Activated CD4-positive, alpha-beta T cell treated with anti-CD3 and anti-CD28 coated beads for 36 hours (primary cell): ENCODE measurements around the gene MFSD6L. TPM values are rescaled to one million over a fixed set of nuclear protein-coding genes. Genes with fewer than 3 reads are reported as not detected.
"Not testable (repeated sequence)": the region's sequence is repeated elsewhere in the genome, so short reads cannot be mapped to it uniquely, and the experiment has no call there.

Source experiments
- ATAC-seq: fragments of 200-7000 bp; cut with Tn5 transposase; one replicate; pipeline ENCODE4 v1.10.0; 2021; ENCODE audit warnings: mild to moderate bottlenecking, moderate library complexity
- CTCF ChIA-PET: fragments of 350-600 bp; sonication (Branson Sonifier 250); formaldehyde crosslinking; loops from one replicate; lab custom pipeline; 2021; ENCODE audit warnings: antibody characterized with exemption; lab: Charles Lee
- POLR2A ChIA-PET: fragments of 350-600 bp; sonication (Branson Sonifier 250); formaldehyde crosslinking; loops from one replicate; lab custom pipeline; 2021; ENCODE audit warnings: antibody characterized with exemption, inconsistent platforms; lab: Charles Lee
- DNase-seq: peaks from one replicate; pipeline ENCODE4 v3.0.0-alpha.2; 2020
- H3K27ac Mint-ChIP-seq: one replicate; pipeline ENCODE4 v1.8.0; 2021; ENCODE audit warnings: mixed read lengths
- H3K27me3 Mint-ChIP-seq: one replicate; pipeline ENCODE4 v1.8.0; 2021; ENCODE audit warnings: mixed read lengths
- H3K36me3 Mint-ChIP-seq: one replicate; pipeline ENCODE4 v1.8.0; 2021; ENCODE audit warnings: low read depth, mixed read lengths
- H3K4me1 Mint-ChIP-seq: one replicate; pipeline ENCODE4 v1.8.0; 2021; ENCODE audit warnings: mixed read lengths
- H3K4me3 Mint-ChIP-seq: one replicate; pipeline ENCODE4 v1.8.0; 2021; ENCODE audit warnings: mild to moderate bottlenecking, moderate library complexity, mixed read lengths
- H3K9me3 Mint-ChIP-seq: one replicate; pipeline ENCODE4 v1.8.0; 2021; ENCODE audit warnings: low read depth, mixed read lengths
- intact Hi-C, 2 experiments: fragments of 100-400 bp; cut with DNase I in 1 of 2; cut with micrococcal nuclease in 1 of 2; formaldehyde crosslinking; loops; one replicate each; pipeline versions ENCODE4 v1.14.2 to v1.15.1; 2022 to 2024; cut with DNase I, micrococcal nuclease
- total RNA-seq, 2 experiments: library from RNA; stranded (reverse); gene quantifications; one replicate each; pipeline ENCODE4 v1.2.3, GENCODE V29; 2021

MFSD6L gene
- total RNA-seq, 2 experiments from 2014 or later = 0.07 TPM

DNA sequence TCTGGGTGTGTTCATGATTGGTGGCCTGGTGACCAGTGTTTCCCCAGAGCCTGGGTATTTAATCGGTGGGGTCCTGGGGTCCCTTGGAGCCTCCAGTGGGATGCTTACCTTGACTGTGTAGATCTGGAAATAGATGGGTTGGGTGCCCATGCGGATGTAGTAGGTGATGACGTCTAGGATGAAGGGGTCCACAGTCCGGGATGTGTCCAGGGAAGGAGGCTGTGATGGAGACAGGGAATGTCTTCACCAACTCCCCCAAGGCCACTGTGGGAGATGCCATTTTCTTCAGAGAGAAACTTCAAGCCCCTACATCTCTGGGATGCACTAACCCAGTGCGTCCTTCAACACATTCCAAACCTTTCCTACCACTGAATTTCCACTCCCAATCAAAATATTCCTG lies 24.1 kb upstream of the MFSD6L start:
- ATAC-seq (no peak), DNase-seq (no peak)
- Mint-ChIP-seq H3K36me3 (no peaks in the 10 kb centered on the region), H3K27me3 (no peaks in the 10 kb centered on the region), H3K27ac (no peak overlapping the region), H3K9me3 (peaks cover 7% of the 10 kb centered on the region), H3K4me3 (no peak overlapping the region), H3K4me1 (no peaks in the 10 kb centered on the region)
- ChIA-PET CTCF (interaction anchor here (0.6 kb wide), 1 partner anchor 58 kb away, joined by 3 read pairs; no protein-coding TSS in a partner anchor), POLR2A (no interaction called here)
- intact Hi-C loops = no loop called here

GRCh38 chr17:8822401-8823035 lies 23.4 kb upstream of the MFSD6L start:
- no peaks in the 10 kb centered on the region for H3K36me3 Mint-ChIP-seq
- DNase-seq (no peak), ATAC-seq (no peak)
- H3K4me1 Mint-ChIP-seq = no peaks in the 10 kb centered on the region
- POLR2A ChIA-PET = no interaction called here
- H3K27ac Mint-ChIP-seq = no peak overlapping the region
- peaks cover 7% of the 10 kb centered on the region for H3K9me3 Mint-ChIP-seq
- H3K27me3 Mint-ChIP-seq = no peaks in the 10 kb centered on the region
- H3K4me3 Mint-ChIP-seq = no peak overlapping the region
- intact Hi-C loops = no loop called here
- CTCF ChIA-PET = no interaction called here

GRCh38 chr17:8821446-8822105 lies 22.4 kb upstream of the MFSD6L start:
- CTCF ChIA-PET = interaction anchor here (1.1 kb wide), 1 partner anchor 26 kb away, joined by 4 read pairs; no protein-coding TSS in a partner anchor
- no peak overlapping the region for H3K4me3 Mint-ChIP-seq

GRCh38 chr17:8820311-8821010 lies 21.3 kb upstream of the MFSD6L start:
- no peak overlapping the region for H3K4me3 Mint-ChIP-seq
- intact Hi-C loops = no loop called here
- ChIA-PET CTCF (interaction anchor here (0.6 to 1.1 kb wide), 2 partner anchors 27 to 803 kb away, joined by 3 to 4 read pairs; no protein-coding TSS in a partner anchor), POLR2A (no interaction called here)
- H3K36me3 Mint-ChIP-seq = no peaks in the 10 kb centered on the region
- ATAC-seq (no peak), DNase-seq (no peak)
- no peaks in the 10 kb centered on the region for H3K4me1 Mint-ChIP-seq
- peaks cover 7% of the 10 kb centered on the region for H3K9me3 Mint-ChIP-seq
- no peak overlapping the region for H3K27ac Mint-ChIP-seq
- H3K27me3 Mint-ChIP-seq = no peaks in the 10 kb centered on the region

More at GRCh38 chr17:8821446-8822105, 22.4 kb upstream of the MFSD6L start:
- no peak for ATAC-seq
- intact Hi-C loops = no loop called here
- DNase-seq = no peak
- peaks cover 7% of the 10 kb centered on the region for H3K9me3 Mint-ChIP-seq
- no peak overlapping the region for H3K27ac Mint-ChIP-seq
- no peaks in the 10 kb centered on the region for H3K36me3 Mint-ChIP-seq
- POLR2A ChIA-PET = no interaction called here
- H3K4me1 Mint-ChIP-seq = no peaks in the 10 kb centered on the region
- no peaks in the 10 kb centered on the region for H3K27me3 Mint-ChIP-seq

- Mint-ChIP-seq H3K27me3 (peaks cover 2% of the 10 kb centered on the region), H3K9me3 (no peaks in the 10 kb centered on the region), H3K4me1 (no peaks in the 10 kb centered on the region), H3K4me3 (no peak overlapping the region), H3K36me3 (no peaks in the 10 kb centered on the region), H3K27ac (no peak overlapping the region)
- intact Hi-C loops = no loop called here
- ChIA-PET POLR2A (no interaction called here), CTCF (interaction anchor here (0.8 kb wide), 1 partner anchor 33 kb away, joined by 3 read pairs; no protein-coding TSS in a partner anchor)
- ATAC-seq = no peak
- no peak for DNase-seq
Measured at GRCh38 chr17:8818654-8819330, 19.6 kb upstream of the MFSD6L start.

GRCh38 chr17:8818047-8818446 lies 18.9 kb upstream of the MFSD6L start:
- no peak for DNase-seq
- Mint-ChIP-seq H3K27me3 (peaks cover 4% of the 10 kb centered on the region), H3K9me3 (no peaks in the 10 kb centered on the region), H3K36me3 (no peaks in the 10 kb centered on the region), H3K4me3 (no peak overlapping the region), H3K4me1 (no peaks in the 10 kb centered on the region), H3K27ac (no peak overlapping the region)
- ATAC-seq = no peak
- intact Hi-C loops = no loop called here
- ChIA-PET POLR2A (no interaction called here), CTCF (no interaction called here)

GRCh38 chr17:8806926-8807550 lies 7.9 kb upstream of the MFSD6L start:
- no peaks in the 10 kb centered on the region for H3K4me1 Mint-ChIP-seq
- ATAC-seq (peak; percentile 55), DNase-seq (no peak)
- CTCF ChIA-PET = interaction anchor here (1.1 to 2.3 kb wide), 4 partner anchors 8 to 88 kb away, joined by 3 to 5 read pairs (median 4); no protein-coding TSS in a partner anchor
- H3K27me3 Mint-ChIP-seq = no peaks in the 10 kb centered on the region
- POLR2A ChIA-PET = no interaction called here
- intact Hi-C loops = no loop called here
- peaks cover 30% of the 10 kb centered on the region for H3K9me3 Mint-ChIP-seq
- no peak overlapping the region for H3K27ac Mint-ChIP-seq
- no peak overlapping the region for H3K4me3 Mint-ChIP-seq
- peaks cover 25% of the 10 kb centered on the region for H3K36me3 Mint-ChIP-seq

- Mint-ChIP-seq H3K4me1 (no peaks in the 10 kb centered on the region), H3K36me3 (peaks cover 18% of the 10 kb centered on the region), H3K27me3 (no peaks in the 10 kb centered on the region), H3K4me3 (no peak overlapping the region), H3K27ac (no peak overlapping the region), H3K9me3 (peaks cover 24% of the 10 kb centered on the region)
- no peak for DNase-seq
- ChIA-PET CTCF (interaction anchor here (0.7 to 1.2 kb wide), 4 partner anchors 9 to 89 kb away, joined by 3 to 4 read pairs (median 4); no protein-coding TSS in a partner anchor), POLR2A (no interaction called here)
- no peak for ATAC-seq
- intact Hi-C loops = no loop called here
Measured at GRCh38 chr17:8806253-8806925, 7.2 kb upstream of the MFSD6L start.

- H3K27ac Mint-ChIP-seq, POLR2A ChIA-PET, DNase-seq, H3K4me3 Mint-ChIP-seq, H3K27me3 Mint-ChIP-seq, ATAC-seq, H3K4me1 Mint-ChIP-seq: not testable (repeated sequence)
- H3K9me3 Mint-ChIP-seq = peaks cover 23% of the 10 kb centered on the region
- CTCF ChIA-PET = interaction anchor here (0.6 to 0.7 kb wide), 2 partner anchors 71 to 308 kb away, joined by 3 read pairs; no protein-coding TSS in a partner anchor
- intact Hi-C loops = loop anchor here in 1 of 2 experiments (2.0 kb wide), 1 partner anchor 193 kb away; no protein-coding TSS in a partner anchor
- peaks cover 16% of the 10 kb centered on the region for H3K36me3 Mint-ChIP-seq
Measured at GRCh38 chr17:8805396-8805795, 6.2 kb upstream of the MFSD6L start.
